K562 (cell line): ENCODE results near the gene PNPLA8. TPM values are rescaled to one million over a fixed set of nuclear protein-coding genes. Genes with fewer than 3 reads are reported as not detected.
A peak's percentile ranks its signal among the peaks of the same experiment; 100 is the strongest.

Experiments
- BRF1 ChIP-seq: IDR thresholded peaks from 3 replicates; pipeline ENCODE4 v1.6.1; 2011; ENCODE audit warnings: borderline replicate concordance, mild to moderate bottlenecking; ENCODE audit not compliant: insufficient read length; ENCODE audit errors: extremely low read depth
- CBX1 ChIP-seq: sonication (generic); IDR thresholded peaks from 2 replicates; pipeline ENCODE4 v1.6.1; 2016; ENCODE audit warnings: antibody characterized with exemption, low read depth, mild to moderate bottlenecking
- LEF1 ChIP-seq: fragments of 450-650 bp; IDR thresholded peaks from 2 replicates; pipeline ENCODE4 v1.6.1; 2016; ENCODE audit warnings: mild to moderate bottlenecking
- NFYB ChIP-seq: IDR thresholded peaks from 2 replicates; pipeline ENCODE4 v1.6.1; 2011; ENCODE audit warnings: mild to moderate bottlenecking, moderate library complexity; ENCODE audit not compliant: insufficient read length; ENCODE audit errors: extremely low read depth
- NR4A1 ChIP-seq, 2 experiments: fragments of 250-450 bp in 1 of 2; fragments of 450-650 bp in 1 of 2; sonication (Bioruptor Pico) in 1 of 2; IDR thresholded peaks; 2 replicates each; pipeline versions ENCODE4 v1.4.0 to v1.6.1; 2016 to 2020; ENCODE audit warnings: mild to moderate bottlenecking in 2 of 2, missing compliant biosample characterization in 1 of 2, missing genetic modification characterization in 1 of 2, moderate library complexity in 1 of 2
- SIN3A ChIP-seq, 2 experiments: fragments of 150-350 bp in 1 of 2; IDR thresholded peaks; 2 replicates each; pipeline ENCODE4 v1.6.1; 2011 to 2016; ENCODE audit warnings: borderline replicate concordance in 2 of 2, low read depth in 2 of 2, low read length in 2 of 2, mild to moderate bottlenecking in 2 of 2, moderate library complexity in 2 of 2; ENCODE audit not compliant: control insufficient read depth in 1 of 2
- TEAD1 ChIP-seq, 2 experiments: fragments of 450-650 bp in 1 of 2; sonication (generic) in 1 of 2; formaldehyde crosslinking; IDR thresholded peaks; 2 replicates each; pipeline versions ENCODE4 v1.4.0 to v1.8.0; 2020 to 2022; ENCODE audit warnings: mild to moderate bottlenecking in 2 of 2, missing genetic modification reagents in 1 of 2
- TRIM24 ChIP-seq, 2 experiments: fragments of 450-650 bp; IDR thresholded peaks; 2 replicates each; pipeline ENCODE4 v1.6.1; 2016
- TRIM28 ChIP-seq: fragments of 450-650 bp; IDR thresholded peaks from 2 replicates; pipeline ENCODE4 v1.6.1; 2017
- ZBTB1 ChIP-seq: sonication (generic); formaldehyde crosslinking; IDR thresholded peaks from 2 replicates; pipeline ENCODE4 v1.8.1; 2023; ENCODE audit warnings: missing genetic modification reagents, low read depth, mild to moderate bottlenecking, borderline replicate concordance
- polyA plus RNA-seq, 8 experiments: library from polyadenylated mRNA; depleted of rRNA in 4 of 8; stranded (reverse) in 5 of 8; unstranded in 3 of 8; fragments of >200 nt; fragmentation: Nextera tagmentation in 2 of 8; fragmentation: Illumina TruSeq in 1 of 8; extraction: Ambion mirVana in 2 of 8; extraction: Trizol in 1 of 8; gene quantifications; 2 replicates each; pipeline versions ENCODE4 v1.2.1 to v1.2.3, GENCODE V29; 2011 to 2014; ENCODE audit warnings: inconsistent platforms in 1 of 8, missing spikeins in 1 of 8
- total RNA-seq, 7 experiments: library from RNA; depleted of rRNA in 6 of 7; stranded (reverse); fragments of >200 nt in 6 of 7; fragmentation: Illumina TruSeq in 2 of 7; extraction: Trizol in 2 of 7; gene quantifications; 2 replicates each; pipeline versions ENCODE4 v1.2.1 to v1.2.3, GENCODE V29; 2011 to 2021; ENCODE audit warnings: low replicate concordance in 1 of 7
- TF ChIP-seq, protein P1 (sequence below), 3 experiments: IDR thresholded peaks in 2 of 3; conservative IDR thresholded peaks in 1 of 3; 2 replicates each; pipeline ENCODE4 v1.5.1; 2011 to 2012; ENCODE audit warnings: low read length in 3 of 3, mild to moderate bottlenecking in 3 of 3, control low read depth in 2 of 3, improper control_type of control experiment in 1 of 3, inconsistent platforms in 1 of 3, low read depth in 1 of 3, mixed read lengths in 1 of 3, moderate library complexity in 1 of 3; ENCODE audit not compliant: insufficient read depth in 2 of 3
- TF ChIP-seq, protein P2 (sequence below): fragments of 250-450 bp; sonication (Bioruptor Pico); IDR thresholded peaks from 2 replicates; pipeline ENCODE4 v1.5.0; 2021
- TF ChIP-seq, protein P3 (sequence below), 2 experiments: IDR thresholded peaks; 2 replicates each; pipeline ENCODE4 v1.6.1; 2012; ENCODE audit warnings: improper control_type of control experiment in 2 of 2, low read depth in 2 of 2, low read length in 2 of 2, borderline replicate concordance in 1 of 2
- TF ChIP-seq, protein P4 (sequence below): sonication (generic); formaldehyde crosslinking; IDR thresholded peaks from 2 replicates; pipeline ENCODE4 v1.8.0; 2023; ENCODE audit warnings: missing genetic modification reagents, mild to moderate bottlenecking, borderline replicate concordance

PNPLA8 gene
- total and polyA plus RNA-seq, 9 of the 15 experiments (the other 6 are each of a cell fraction or from before 2014, with no cell fraction given) = 12.8 to 27.6 (median 16.3) TPM

DNA sequence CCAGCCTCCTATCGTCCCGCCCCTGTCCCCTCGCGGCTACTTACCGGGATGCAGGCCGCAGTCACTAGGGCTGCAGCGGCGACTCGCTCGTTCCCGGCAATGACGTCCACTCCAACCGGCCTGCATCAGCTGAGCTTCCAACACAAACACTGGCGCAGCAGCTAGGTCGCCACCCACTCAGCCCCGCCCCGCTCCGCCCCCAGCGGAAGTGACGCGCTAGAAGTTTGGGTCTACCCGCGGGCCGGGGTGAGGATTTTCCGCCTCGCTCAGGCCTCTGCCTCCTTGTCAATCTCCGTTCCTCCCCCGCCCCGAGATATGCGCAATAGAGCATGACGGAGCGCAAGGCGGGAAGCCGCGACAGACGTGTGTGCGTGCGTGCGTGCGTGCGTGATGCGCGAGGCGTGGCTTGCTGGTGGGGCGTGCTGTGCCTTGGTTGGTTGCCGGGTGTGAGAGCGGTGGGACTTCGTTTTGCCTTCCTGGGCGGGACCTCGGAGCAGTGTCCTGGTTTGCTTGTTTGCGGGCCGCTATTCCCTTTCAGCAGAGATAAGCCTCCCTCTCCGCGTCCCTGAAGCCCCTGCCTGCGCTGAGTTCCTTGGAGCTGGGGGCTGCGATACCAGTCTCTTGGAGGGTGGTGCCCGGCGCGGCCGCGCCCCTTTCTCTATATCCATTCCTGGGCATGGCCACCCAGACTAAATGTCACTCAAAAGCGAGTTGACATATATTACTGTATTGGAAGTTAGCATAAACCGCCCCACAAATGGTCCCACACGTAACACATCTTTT lies at the start of gene PNPLA8 (continued):
- TF ChIP-seq, protein P1, sequence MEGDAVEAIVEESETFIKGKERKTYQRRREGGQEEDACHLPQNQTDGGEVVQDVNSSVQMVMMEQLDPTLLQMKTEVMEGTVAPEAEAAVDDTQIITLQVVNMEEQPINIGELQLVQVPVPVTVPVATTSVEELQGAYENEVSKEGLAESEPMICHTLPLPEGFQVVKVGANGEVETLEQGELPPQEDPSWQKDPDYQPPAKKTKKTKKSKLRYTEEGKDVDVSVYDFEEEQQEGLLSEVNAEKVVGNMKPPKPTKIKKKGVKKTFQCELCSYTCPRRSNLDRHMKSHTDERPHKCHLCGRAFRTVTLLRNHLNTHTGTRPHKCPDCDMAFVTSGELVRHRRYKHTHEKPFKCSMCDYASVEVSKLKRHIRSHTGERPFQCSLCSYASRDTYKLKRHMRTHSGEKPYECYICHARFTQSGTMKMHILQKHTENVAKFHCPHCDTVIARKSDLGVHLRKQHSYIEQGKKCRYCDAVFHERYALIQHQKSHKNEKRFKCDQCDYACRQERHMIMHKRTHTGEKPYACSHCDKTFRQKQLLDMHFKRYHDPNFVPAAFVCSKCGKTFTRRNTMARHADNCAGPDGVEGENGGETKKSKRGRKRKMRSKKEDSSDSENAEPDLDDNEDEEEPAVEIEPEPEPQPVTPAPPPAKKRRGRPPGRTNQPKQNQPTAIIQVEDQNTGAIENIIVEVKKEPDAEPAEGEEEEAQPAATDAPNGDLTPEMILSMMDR (IDR thresholded peaks at IDR 0.05 in 2 of 3, conservative IDR thresholded peaks at IDR 0.05 in 1 of 3; ENCODE audit: insufficient read depth in 2 of 3, low read depth in 1 of 3, low read length in 3 of 3) = peak in 2 of 3 experiments; percentile 10 to 20; a peak in 1 of 6 replicates
- TF ChIP-seq BRF1 (no peak), NFYB (peak; percentile 53), TEAD1 (CRISPR knock-in tag; IDR thresholded peaks at IDR 0.05) (peak; percentile 44 to 96; a peak in 2 of 4 replicates), CBX1 (peak; percentile 70; the same call in 1 of the 2 replicates), NR4A1 (CRISPR knock-in tag; IDR thresholded peaks at IDR 0.05) (0 out of 2 replicates have a peak, but pooled peaks have one; percentile 92), NR4A1 (tag; IDR thresholded peaks at IDR 0.05) (no peak), ZBTB1 (CRISPR knock-in tag) (peak; percentile 60; the same call in 1 of the 2 replicates), SIN3A (IDR thresholded peaks at IDR 0.05; ENCODE audit: borderline replicate concordance in 2 of 2, control insufficient read depth in 1 of 2, low read depth in 2 of 2, low read length in 2 of 2) (peak; percentile 95 to 99), LEF1 (0 out of 2 replicates have a peak, but pooled peaks have one; percentile 7), TRIM24 (IDR thresholded peaks at IDR 0.05) (peak in 1 of 2 experiments; percentile 70; a peak in 2 of 4 replicates), TRIM28 (peak; percentile 37; the same call in 1 of the 2 replicates)
- TF ChIP-seq, protein P2, sequence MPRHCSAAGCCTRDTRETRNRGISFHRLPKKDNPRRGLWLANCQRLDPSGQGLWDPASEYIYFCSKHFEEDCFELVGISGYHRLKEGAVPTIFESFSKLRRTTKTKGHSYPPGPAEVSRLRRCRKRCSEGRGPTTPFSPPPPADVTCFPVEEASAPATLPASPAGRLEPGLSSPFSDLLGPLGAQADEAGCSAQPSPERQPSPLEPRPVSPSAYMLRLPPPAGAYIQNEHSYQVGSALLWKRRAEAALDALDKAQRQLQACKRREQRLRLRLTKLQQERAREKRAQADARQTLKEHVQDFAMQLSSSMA (CRISPR knock-in tag) = 0 out of 2 replicates have a peak, but pooled peaks have one; percentile 56
- TF ChIP-seq, protein P3, sequence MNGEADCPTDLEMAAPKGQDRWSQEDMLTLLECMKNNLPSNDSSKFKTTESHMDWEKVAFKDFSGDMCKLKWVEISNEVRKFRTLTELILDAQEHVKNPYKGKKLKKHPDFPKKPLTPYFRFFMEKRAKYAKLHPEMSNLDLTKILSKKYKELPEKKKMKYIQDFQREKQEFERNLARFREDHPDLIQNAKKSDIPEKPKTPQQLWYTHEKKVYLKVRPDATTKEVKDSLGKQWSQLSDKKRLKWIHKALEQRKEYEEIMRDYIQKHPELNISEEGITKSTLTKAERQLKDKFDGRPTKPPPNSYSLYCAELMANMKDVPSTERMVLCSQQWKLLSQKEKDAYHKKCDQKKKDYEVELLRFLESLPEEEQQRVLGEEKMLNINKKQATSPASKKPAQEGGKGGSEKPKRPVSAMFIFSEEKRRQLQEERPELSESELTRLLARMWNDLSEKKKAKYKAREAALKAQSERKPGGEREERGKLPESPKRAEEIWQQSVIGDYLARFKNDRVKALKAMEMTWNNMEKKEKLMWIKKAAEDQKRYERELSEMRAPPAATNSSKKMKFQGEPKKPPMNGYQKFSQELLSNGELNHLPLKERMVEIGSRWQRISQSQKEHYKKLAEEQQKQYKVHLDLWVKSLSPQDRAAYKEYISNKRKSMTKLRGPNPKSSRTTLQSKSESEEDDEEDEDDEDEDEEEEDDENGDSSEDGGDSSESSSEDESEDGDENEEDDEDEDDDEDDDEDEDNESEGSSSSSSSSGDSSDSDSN (IDR thresholded peaks at IDR 0.05; ENCODE audit: borderline replicate concordance in 1 of 2, low read depth in 2 of 2, low read length in 2 of 2) = peak in 1 of 2 experiments; percentile 26; a peak in 1 of 4 replicates
- TF ChIP-seq, protein P4, sequence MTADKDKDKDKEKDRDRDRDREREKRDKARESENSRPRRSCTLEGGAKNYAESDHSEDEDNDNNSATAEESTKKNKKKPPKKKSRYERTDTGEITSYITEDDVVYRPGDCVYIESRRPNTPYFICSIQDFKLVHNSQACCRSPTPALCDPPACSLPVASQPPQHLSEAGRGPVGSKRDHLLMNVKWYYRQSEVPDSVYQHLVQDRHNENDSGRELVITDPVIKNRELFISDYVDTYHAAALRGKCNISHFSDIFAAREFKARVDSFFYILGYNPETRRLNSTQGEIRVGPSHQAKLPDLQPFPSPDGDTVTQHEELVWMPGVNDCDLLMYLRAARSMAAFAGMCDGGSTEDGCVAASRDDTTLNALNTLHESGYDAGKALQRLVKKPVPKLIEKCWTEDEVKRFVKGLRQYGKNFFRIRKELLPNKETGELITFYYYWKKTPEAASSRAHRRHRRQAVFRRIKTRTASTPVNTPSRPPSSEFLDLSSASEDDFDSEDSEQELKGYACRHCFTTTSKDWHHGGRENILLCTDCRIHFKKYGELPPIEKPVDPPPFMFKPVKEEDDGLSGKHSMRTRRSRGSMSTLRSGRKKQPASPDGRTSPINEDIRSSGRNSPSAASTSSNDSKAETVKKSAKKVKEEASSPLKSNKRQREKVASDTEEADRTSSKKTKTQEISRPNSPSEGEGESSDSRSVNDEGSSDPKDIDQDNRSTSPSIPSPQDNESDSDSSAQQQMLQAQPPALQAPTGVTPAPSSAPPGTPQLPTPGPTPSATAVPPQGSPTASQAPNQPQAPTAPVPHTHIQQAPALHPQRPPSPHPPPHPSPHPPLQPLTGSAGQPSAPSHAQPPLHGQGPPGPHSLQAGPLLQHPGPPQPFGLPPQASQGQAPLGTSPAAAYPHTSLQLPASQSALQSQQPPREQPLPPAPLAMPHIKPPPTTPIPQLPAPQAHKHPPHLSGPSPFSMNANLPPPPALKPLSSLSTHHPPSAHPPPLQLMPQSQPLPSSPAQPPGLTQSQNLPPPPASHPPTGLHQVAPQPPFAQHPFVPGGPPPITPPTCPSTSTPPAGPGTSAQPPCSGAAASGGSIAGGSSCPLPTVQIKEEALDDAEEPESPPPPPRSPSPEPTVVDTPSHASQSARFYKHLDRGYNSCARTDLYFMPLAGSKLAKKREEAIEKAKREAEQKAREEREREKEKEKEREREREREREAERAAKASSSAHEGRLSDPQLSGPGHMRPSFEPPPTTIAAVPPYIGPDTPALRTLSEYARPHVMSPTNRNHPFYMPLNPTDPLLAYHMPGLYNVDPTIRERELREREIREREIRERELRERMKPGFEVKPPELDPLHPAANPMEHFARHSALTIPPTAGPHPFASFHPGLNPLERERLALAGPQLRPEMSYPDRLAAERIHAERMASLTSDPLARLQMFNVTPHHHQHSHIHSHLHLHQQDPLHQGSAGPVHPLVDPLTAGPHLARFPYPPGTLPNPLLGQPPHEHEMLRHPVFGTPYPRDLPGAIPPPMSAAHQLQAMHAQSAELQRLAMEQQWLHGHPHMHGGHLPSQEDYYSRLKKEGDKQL (CRISPR knock-in tag) = no peak
